GM12872 (cell line): ENCODE measurements around the gene BUD31.

Source experiments
- CTCF ChIP-seq: IDR thresholded peaks from 3 replicates; pipeline ENCODE4 v1.5.1; 2011; ENCODE audit warnings: low read depth, mild to moderate bottlenecking, low read length, moderate library complexity; ENCODE audit not compliant: insufficient read depth

The BUD31 gene

GRCh38 chr7:99375070-99375807, 33.5 kb upstream of the BUD31 start:
- no peak for TF ChIP-seq CTCF

- TF ChIP-seq CTCF, result no peak
These were observed 29.7 kb upstream of the BUD31 start for GRCh38 chr7:99379043-99379577.

GRCh38 chr7:99380032-99380822, 28.5 kb upstream of the BUD31 start:
- TF ChIP-seq CTCF, result no peak

GRCh38 chr7:99380823-99381663, 27.7 kb upstream of the BUD31 start:
- TF ChIP-seq CTCF, result no peak

GRCh38 chr7:99381664-99382075, 27.1 kb upstream of the BUD31 start:
- no peak for TF ChIP-seq CTCF

- no peak for TF ChIP-seq CTCF
These were observed 25.6 kb upstream of the BUD31 start for GRCh38 chr7:99383203-99383602.
